PC-3 (cell line): Measurements from ENCODE around the gene TMEM161A. TPM values are rescaled to one million over a fixed set of nuclear protein-coding genes. Genes with fewer than 3 reads are reported as not detected.
"Not testable (repeated sequence)": the region's sequence is repeated elsewhere in the genome, so short reads cannot be mapped to it uniquely, and the experiment has no call there.

Source experiments
- ATAC-seq: fragments of 200-7000 bp; cut with Tn5 transposase; 2 replicates; pipeline ENCODE4 v1.9.1; 2020; ENCODE audit warnings: mild to moderate bottlenecking, moderate library complexity
- BruUV-seq: library from RNA; stranded (reverse); fragments of 400-500 nt; replicated peaks from 2 replicates; lab custom pipeline; 2021; lab: Mats Ljungman, UMichigan
- CTCF ChIA-PET: fragments of 300-600 bp; sonication (Branson Sonifier 250); formaldehyde crosslinking; loops from one replicate; lab custom pipeline; 2022; ENCODE audit warnings: antibody characterized with exemption; lab: Charles Lee
- POLR2A ChIA-PET: fragments of 300-600 bp; sonication (Branson Sonifier 250); formaldehyde crosslinking; loops from one replicate; lab custom pipeline; 2022; ENCODE audit warnings: antibody characterized with exemption; ENCODE audit not compliant: unreplicated experiment; lab: Charles Lee
- DNase-seq: peaks from one replicate; pipeline ENCODE4 v3.0.0-alpha.2; 2015
- H2AFZ ChIP-seq: fragments of 300-600 bp; sonication (generic); 2 replicates; pipeline ENCODE4 v1.6.0; 2016; ENCODE audit warnings: antibody characterized with exemption, low read length
- H3F3A ChIP-seq: fragments of 300-600 bp; sonication (generic); one replicate; pipeline ENCODE4 v1.6.0; 2017; ENCODE audit warnings: antibody characterized with exemption, low read length, control low read depth, mild to moderate bottlenecking; ENCODE audit not compliant: unreplicated experiment
- H3K27ac ChIP-seq: fragments of 300-600 bp; sonication (generic); 2 replicates; pipeline ENCODE4 v1.5.1; 2016; ENCODE audit warnings: mild to moderate bottlenecking, low read length
- H3K27me3 ChIP-seq: fragments of 300-600 bp; sonication (generic); 2 replicates; pipeline ENCODE4 v1.6.1; 2016; ENCODE audit warnings: low read length, mixed read lengths
- H3K36me3 ChIP-seq: fragments of 300-600 bp; sonication (generic); 2 replicates; pipeline ENCODE4 v1.6.1; 2016; ENCODE audit warnings: low read depth, mixed run types, low read length, mixed read lengths
- H3K4me1 ChIP-seq: fragments of 300-600 bp; sonication (generic); 2 replicates; pipeline ENCODE4 v1.5.1; 2016; ENCODE audit warnings: low read length; ENCODE audit not compliant: insufficient read depth
- H3K4me2 ChIP-seq: fragments of 300-600 bp; sonication (generic); 2 replicates; pipeline ENCODE4 v1.6.0; 2016; ENCODE audit warnings: low read length
- H3K4me3 ChIP-seq: fragments of 300-600 bp; sonication (generic); 2 replicates; pipeline ENCODE4 v1.5.1; 2016; ENCODE audit warnings: mild to moderate bottlenecking, low read length, mixed read lengths
- H3K79me2 ChIP-seq: fragments of 300-600 bp; sonication (generic); 2 replicates; pipeline ENCODE4 v1.6.1; 2017; ENCODE audit warnings: low read length, mixed read lengths
- H3K9ac ChIP-seq: fragments of 300-600 bp; sonication (generic); 2 replicates; pipeline ENCODE4 v1.6.0; 2016; ENCODE audit warnings: mild to moderate bottlenecking, low read length
- H3K9me2 ChIP-seq: fragments of 300-600 bp; sonication (generic); replicated peaks from 2 replicates; pipeline ENCODE4 v1.6.1; 2016; ENCODE audit warnings: mixed run types, low read length, mixed read lengths
- H3K9me3 ChIP-seq: fragments of 300-600 bp; sonication (generic); 2 replicates; pipeline ENCODE4 v1.6.1; 2016; ENCODE audit warnings: low read length, mixed read lengths
- H4K20me1 ChIP-seq: fragments of 300-600 bp; sonication (generic); 2 replicates; pipeline ENCODE4 v1.6.1; 2016; ENCODE audit warnings: low read length, mixed read lengths
- CTCF ChIP-seq: fragments of 300-600 bp; sonication (generic); conservative IDR thresholded peaks from 2 replicates; pipeline ENCODE4 v1.5.1; 2017; ENCODE audit warnings: antibody characterized with exemption, low read depth, mild to moderate bottlenecking, low read length
- EZH2 ChIP-seq: fragments of 300-600 bp; sonication (generic); IDR thresholded peaks from one replicate; pipeline ENCODE4 v1.6.1; 2017; ENCODE audit warnings: antibody characterized with exemption, mild to moderate bottlenecking, low read length; ENCODE audit not compliant: unreplicated experiment
- EZH2phosphoT487 ChIP-seq: fragments of 300-600 bp; sonication (generic); IDR thresholded peaks from 2 replicates; pipeline ENCODE4 v1.6.1; 2018; ENCODE audit warnings: mild to moderate bottlenecking, antibody characterized with exemption, low read length, borderline replicate concordance
- intact Hi-C: fragments of 100-400 bp; cut with micrococcal nuclease; formaldehyde crosslinking; loops from 2 replicates; pipeline ENCODE4 v1.9.0; 2023
- total RNA-seq: library from RNA; depleted of rRNA; stranded (reverse); fragments of >200 nt; gene quantifications from 2 replicates; pipeline ENCODE4 v1.2.3, GENCODE V29; 2014

Gene TMEM161A
- total RNA-seq, 1 experiment from 2014 or later, result 49.9 TPM

GRCh38 chr19:19152668-19153384 lies 14.5 kb upstream of the TMEM161A start:
- H3K4me1 ChIP-seq, result no peaks in the 10 kb centered on the region
- H2AFZ ChIP-seq, result no peak overlapping the region
- H3K9me2 ChIP-seq, result no peaks in the 10 kb centered on the region
- no peaks in the 10 kb centered on the region for H3K9me3 ChIP-seq
- H4K20me1 ChIP-seq, result no peaks in the 10 kb centered on the region
- no peak for DNase-seq
- no peaks in the 10 kb centered on the region for H3K79me2 ChIP-seq
- intact Hi-C loops, result no loop called here
- no peaks in the 10 kb centered on the region for H3F3A ChIP-seq
- H3K4me3 ChIP-seq, result no peak overlapping the region
- POLR2A ChIA-PET, result no interaction called here
- no TSS peak for BruUV-seq
- no peak overlapping the region for H3K27ac ChIP-seq
- CTCF ChIA-PET, result no interaction called here
- H3K27me3 ChIP-seq, result no peaks in the 10 kb centered on the region
- ATAC-seq, result no peak
- no peak overlapping the region for H3K4me2 ChIP-seq
- TF ChIP-seq CTCF, result no peak
- no peak for TF ChIP-seq EZH2phosphoT487
- TF ChIP-seq EZH2, result no peak
- H3K36me3 ChIP-seq, result peaks cover 3% of the 10 kb centered on the region; the same call in 1 of the 2 replicates
- no peak overlapping the region for H3K9ac ChIP-seq

DNA sequence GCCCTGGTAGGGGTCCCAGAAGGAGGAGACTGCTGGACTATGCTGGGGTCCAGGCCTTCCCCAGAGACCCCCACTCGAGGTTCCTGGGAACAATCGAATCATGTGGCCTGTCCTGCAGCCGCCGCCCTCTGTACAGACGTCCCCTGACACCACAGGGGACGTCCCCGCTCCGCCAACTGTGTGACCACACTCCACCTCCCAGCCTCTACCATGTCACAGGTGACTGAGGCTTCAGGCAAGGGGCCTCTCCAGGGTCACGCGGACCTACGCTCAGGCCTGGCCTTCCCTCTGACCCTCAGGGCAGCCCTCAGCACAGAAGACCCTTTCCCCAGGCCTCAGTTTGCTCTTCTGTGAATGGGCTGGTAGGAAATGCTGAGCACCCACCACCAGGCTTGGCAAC lies 13.1 kb upstream of the TMEM161A start:
- no peaks in the 10 kb centered on the region for H3K9me2 ChIP-seq
- H3K4me1 ChIP-seq, result no peaks in the 10 kb centered on the region
- no peak overlapping the region for H3K27ac ChIP-seq
- ChIA-PET CTCF (no interaction called here), POLR2A (no interaction called here)
- H3K9me3 ChIP-seq, result no peaks in the 10 kb centered on the region
- H2AFZ ChIP-seq, result no peak overlapping the region
- DNase-seq, result no peak
- ATAC-seq, result no peak
- H3K4me3 ChIP-seq, result no peak overlapping the region
- no peak overlapping the region for H3K4me2 ChIP-seq
- H3K9ac ChIP-seq, result no peak overlapping the region
- peaks cover 3% of the 10 kb centered on the region for H3K36me3 ChIP-seq
- BruUV-seq, result no TSS peak
- no peaks in the 10 kb centered on the region for H4K20me1 ChIP-seq
- no peaks in the 10 kb centered on the region for H3F3A ChIP-seq
- TF ChIP-seq EZH2phosphoT487 (no peak), CTCF (no peak), EZH2 (no peak)
- no peaks in the 10 kb centered on the region for H3K79me2 ChIP-seq
- intact Hi-C loops, result no loop called here
- H3K27me3 ChIP-seq, result no peaks in the 10 kb centered on the region

- Histone ChIP-seq H2AFZ (no peak overlapping the region), H4K20me1 (no peaks in the 10 kb centered on the region), H3K4me3 (no peak overlapping the region), H3K27me3 (no peaks in the 10 kb centered on the region), H3K9ac (no peak overlapping the region), H3K79me2 (no peaks in the 10 kb centered on the region), H3K9me2 (no peaks in the 10 kb centered on the region), H3K27ac (no peak overlapping the region), H3K4me2 (no peak overlapping the region), H3F3A (no peaks in the 10 kb centered on the region), H3K9me3 (no peaks in the 10 kb centered on the region), H3K4me1 (no peaks in the 10 kb centered on the region), H3K36me3 (peaks cover 3% of the 10 kb centered on the region)
- DNase-seq (no peak), ATAC-seq (no peak)
- TF ChIP-seq EZH2phosphoT487, result no peak
- TF ChIP-seq CTCF, result no peak
- TF ChIP-seq EZH2, result no peak
- no TSS peak for BruUV-seq
- intact Hi-C loops, result no loop called here
- ChIA-PET POLR2A (no interaction called here), CTCF (no interaction called here)
Observed at GRCh38 chr19:19149435-19149834, 11.2 kb upstream of the TMEM161A start.

DNA sequence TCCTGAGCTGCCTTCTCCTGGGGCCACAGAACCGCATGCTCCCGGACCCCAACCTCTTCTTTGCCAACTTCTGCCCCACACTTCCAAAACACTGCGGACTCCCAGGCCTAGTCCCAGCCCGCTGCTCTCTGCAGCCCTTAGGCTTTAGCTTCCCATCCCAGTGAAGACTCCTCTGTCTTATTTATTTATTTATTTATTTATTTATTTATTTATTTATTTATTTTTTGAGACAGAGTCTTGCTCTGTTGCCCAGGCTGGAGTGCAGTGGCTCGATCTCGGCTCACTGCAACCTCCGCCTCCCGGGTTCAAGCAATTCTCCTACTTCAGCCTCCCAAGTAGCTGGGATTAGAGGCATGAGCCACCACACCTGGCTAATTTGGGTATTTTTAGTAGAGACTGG lies 10.2 kb upstream of the TMEM161A start:
- H3K9me3 ChIP-seq, DNase-seq, H3K36me3 ChIP-seq, H3K27ac ChIP-seq, H4K20me1 ChIP-seq, H3K9ac ChIP-seq, H2AFZ ChIP-seq, ATAC-seq, H3K4me3 ChIP-seq, H3K79me2 ChIP-seq, POLR2A ChIA-PET, H3K4me2 ChIP-seq, H3K27me3 ChIP-seq, H3K4me1 ChIP-seq, BruUV-seq, H3F3A ChIP-seq, intact Hi-C loops, CTCF ChIA-PET, H3K9me2 ChIP-seq: not testable (repeated sequence)
